ENCODE data around the gene CHEK2. TPM values are rescaled to one million over a fixed set of nuclear protein-coding genes. Genes with fewer than 3 reads are reported as not detected.

The CHEK2 gene
- total and polyA plus RNA-seq, 4 donors, result 6.0 to 10.4 (median 9.3) TPM

- ATAC-seq (ENCODE audit: insufficient read depth, low FRiP score) (peak; percentile 58), DNase-seq (peak; percentile 30 to 69 (median 46))
- H3K27me3 ChIP-seq (ENCODE audit: control insufficient read depth in 3 of 3, insufficient read depth in 3 of 3, low read length in 2 of 3), result no peaks in the 10 kb centered on the region
- no peak overlapping the region for H3K9ac ChIP-seq (ENCODE audit: insufficient read depth in 1 of 2, low read length in 2 of 2)
- H3K4me1 ChIP-seq (ENCODE audit: control insufficient read depth in 5 of 5, insufficient read depth in 5 of 5, low read length in 5 of 5), result peaks cover 0 to 5% (median 3%) of the 10 kb centered on the region in 5 donors
- peaks cover 23 to 43% (median 41%) of the 10 kb centered on the region in 4 donors for H3K36me3 ChIP-seq (ENCODE audit: control insufficient read depth in 4 of 4, insufficient read depth in 4 of 4, low read length in 4 of 4)
- no peak overlapping the region for H3K4me3 ChIP-seq
- TF ChIP-seq CTCF (IDR thresholded peaks at IDR 0.05; ENCODE audit: control extremely low read depth, extremely low read depth), result no peak
- WGBS, 2 donors, result 47 to 55% methylated on average over 4 of the region's 4 CpGs
- peak overlapping the region in 1 of 2 donors; percentile 65 for H3K27ac ChIP-seq (ENCODE audit: low read depth in 1 of 2, low read length in 1 of 2)
- no peaks in the 10 kb centered on the region for H3K9me3 ChIP-seq (ENCODE audit: control insufficient read depth in 4 of 4, insufficient read depth in 3 of 4, low read length in 3 of 4)
These were observed 42.4 kb upstream of the CHEK2 start for GRCh38 chr22:28783786-28784671.

- peaks cover 27 to 31% (median 29%) of the 10 kb centered on the region in 4 donors for H3K36me3 ChIP-seq (ENCODE audit: control insufficient read depth in 4 of 4, insufficient read depth in 4 of 4, low read length in 4 of 4)
- H3K27ac ChIP-seq (ENCODE audit: low read depth in 1 of 2, low read length in 1 of 2), result no peak overlapping the region
- peaks cover 3 to 5% (median 4%) of the 10 kb centered on the region in 5 donors for H3K4me1 ChIP-seq (ENCODE audit: control insufficient read depth in 5 of 5, insufficient read depth in 5 of 5, low read length in 5 of 5)
- no peaks in the 10 kb centered on the region for H3K27me3 ChIP-seq (ENCODE audit: control insufficient read depth in 3 of 3, insufficient read depth in 3 of 3, low read length in 2 of 3)
- H3K9ac ChIP-seq (ENCODE audit: insufficient read depth in 1 of 2, low read length in 2 of 2), result no peak overlapping the region
- ATAC-seq (ENCODE audit: insufficient read depth, low FRiP score), result no peak
- no peaks in the 10 kb centered on the region for H3K9me3 ChIP-seq (ENCODE audit: control insufficient read depth in 4 of 4, insufficient read depth in 3 of 4, low read length in 3 of 4)
- WGBS, 2 donors, result 97 to 100% methylated on average over 1 of the region's 1 CpG
- no peak for TF ChIP-seq CTCF (IDR thresholded peaks at IDR 0.05; ENCODE audit: control extremely low read depth, extremely low read depth)
- no peak for DNase-seq
- no peak overlapping the region for H3K4me3 ChIP-seq
These were observed 38.7 kb upstream of the CHEK2 start for GRCh38 chr22:28780296-28780695.

- no peaks in the 10 kb centered on the region for H3K27me3 ChIP-seq (ENCODE audit: control insufficient read depth in 3 of 3, insufficient read depth in 3 of 3, low read length in 2 of 3)
- ATAC-seq (ENCODE audit: insufficient read depth, low FRiP score) (no peak), DNase-seq (no peak)
- peaks cover 3 to 5% (median 4%) of the 10 kb centered on the region in 5 donors for H3K4me1 ChIP-seq (ENCODE audit: control insufficient read depth in 5 of 5, insufficient read depth in 5 of 5, low read length in 5 of 5)
- H3K9ac ChIP-seq (ENCODE audit: insufficient read depth in 1 of 2, low read length in 2 of 2), result no peak overlapping the region
- TF ChIP-seq CTCF (IDR thresholded peaks at IDR 0.05; ENCODE audit: control extremely low read depth, extremely low read depth), result no peak
- no peaks in the 10 kb centered on the region for H3K9me3 ChIP-seq (ENCODE audit: control insufficient read depth in 4 of 4, insufficient read depth in 3 of 4, low read length in 3 of 4)
- peaks cover 23 to 28% (median 26%) of the 10 kb centered on the region in 4 donors for H3K36me3 ChIP-seq (ENCODE audit: control insufficient read depth in 4 of 4, insufficient read depth in 4 of 4, low read length in 4 of 4)
- H3K4me3 ChIP-seq, result no peak overlapping the region
- 71 to 79% methylated on average over 5 of the region's 5 CpGs for WGBS, 2 donors
- no peak overlapping the region for H3K27ac ChIP-seq (ENCODE audit: low read depth in 1 of 2, low read length in 1 of 2)
These were observed 38.2 kb upstream of the CHEK2 start for GRCh38 chr22:28779833-28780232.

All from lung (tissue), 12 donors.